ENCODE results near the gene TIFAB.

The TIFAB gene

DNA sequence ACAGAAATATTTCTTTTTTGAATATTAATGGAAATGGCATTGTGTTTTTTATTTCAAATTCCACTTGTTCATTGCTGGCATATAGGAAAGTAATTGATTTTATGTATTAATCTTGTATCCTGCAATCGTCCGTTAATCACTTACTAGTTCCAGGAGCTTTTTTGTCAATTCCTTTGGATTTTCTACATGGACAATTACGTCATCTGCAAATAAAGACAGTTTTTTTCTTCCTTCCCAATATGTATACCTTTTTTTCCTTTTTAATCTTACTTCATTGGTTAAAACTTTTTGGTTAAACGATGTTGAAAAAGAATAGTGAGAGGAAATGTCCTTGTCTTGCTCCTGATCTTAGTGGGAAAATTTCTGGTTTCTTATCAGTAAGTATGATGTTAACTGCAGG, 1.5 kb upstream of the TIFAB start:
- Histone ChIP-seq H3K27ac (no peak overlapping the region), H3K27me3 (peaks cover under 1% of the 10 kb centered on the region), H3K4me1 (ENCODE audit: control insufficient read depth in 1 of 2, insufficient read depth in 1 of 2, low read depth in 1 of 2, low read length in 1 of 2) (no peaks in the 10 kb centered on the region), H3K36me3 (no peaks in the 10 kb centered on the region), H3K4me3 (ENCODE audit: low read depth in 1 of 2, low read length in 1 of 2) (no peak overlapping the region), H3K9me3 (no peaks in the 10 kb centered on the region)
- no peak for TF ChIP-seq CTCF (IDR thresholded peaks at IDR 0.05)

DNA sequence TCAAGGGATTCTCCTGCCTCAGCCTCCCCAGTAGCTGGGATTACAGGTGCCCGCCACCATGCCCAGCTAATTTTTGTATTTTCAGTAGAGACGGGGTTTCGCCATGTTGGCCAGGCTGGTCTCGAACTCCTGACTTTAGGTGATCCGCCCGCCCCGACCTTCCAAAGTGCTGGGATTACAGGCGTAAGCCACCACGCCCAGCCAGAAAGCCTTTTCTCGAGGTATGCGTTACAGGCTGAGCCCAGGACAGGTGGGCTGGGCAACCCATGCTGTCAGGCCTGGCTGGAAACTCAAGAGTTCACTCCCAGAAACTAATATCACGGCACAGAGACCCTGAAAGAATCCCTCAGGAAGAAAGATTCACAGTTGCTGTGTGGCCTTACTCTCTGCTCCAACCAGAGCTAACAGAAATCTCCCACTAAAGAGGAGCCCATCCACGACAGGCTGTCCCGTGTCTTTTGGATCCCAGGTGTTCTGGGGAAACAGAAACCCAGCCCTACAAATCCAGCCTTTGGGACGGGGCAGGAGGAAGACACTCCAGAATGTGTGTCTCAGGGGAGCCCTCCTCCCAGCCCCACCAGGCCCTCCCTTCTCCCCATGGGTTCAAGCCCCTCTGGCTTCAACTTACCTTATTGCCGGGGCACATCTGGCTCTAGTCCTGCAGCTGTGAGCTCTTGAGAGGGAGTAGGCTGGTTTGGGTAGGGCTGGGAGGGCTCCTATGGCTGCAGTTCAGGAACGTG, 400 bp downstream of the TIFAB start:
- Histone ChIP-seq H3K9me3 (no peaks in the 10 kb centered on the region), H3K36me3 (no peaks in the 10 kb centered on the region), H3K4me3 (ENCODE audit: low read depth in 1 of 2, low read length in 1 of 2) (no peak overlapping the region), H3K27me3 (no peaks in the 10 kb centered on the region), H3K27ac (no peak overlapping the region), H3K4me1 (ENCODE audit: control insufficient read depth in 1 of 2, insufficient read depth in 1 of 2, low read depth in 1 of 2, low read length in 1 of 2) (no peaks in the 10 kb centered on the region)
- TF ChIP-seq CTCF (IDR thresholded peaks at IDR 0.05), result no peak

DNA sequence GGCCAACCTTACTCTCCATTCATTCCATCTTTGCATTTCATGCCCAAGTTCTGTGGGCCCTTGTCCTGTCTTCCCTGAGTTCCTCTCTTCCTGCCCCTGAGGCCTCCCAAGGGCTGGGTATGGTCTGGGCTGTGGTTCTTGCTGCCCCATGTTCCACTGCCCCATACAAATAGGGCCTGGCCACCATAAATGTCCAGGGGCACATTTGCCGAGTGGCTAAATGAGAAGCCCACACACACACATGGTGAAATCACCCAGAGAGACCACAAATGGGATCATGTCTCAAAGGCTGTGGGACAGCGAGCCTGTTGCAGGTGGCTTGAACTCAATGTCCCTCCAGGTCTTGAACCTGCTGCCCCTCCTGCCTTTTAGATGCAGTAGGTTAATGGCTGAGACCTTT, 1.2 kb downstream of the TIFAB start:
- H3K27ac ChIP-seq, result no peak overlapping the region
- H3K4me1 ChIP-seq (ENCODE audit: control insufficient read depth in 1 of 2, insufficient read depth in 1 of 2, low read depth in 1 of 2, low read length in 1 of 2), result no peaks in the 10 kb centered on the region
- no peak for TF ChIP-seq CTCF (IDR thresholded peaks at IDR 0.05)
- H3K4me3 ChIP-seq (ENCODE audit: low read depth in 1 of 2, low read length in 1 of 2), result no peak overlapping the region
- H3K9me3 ChIP-seq, result no peaks in the 10 kb centered on the region
- H3K27me3 ChIP-seq, result no peaks in the 10 kb centered on the region
- H3K36me3 ChIP-seq, result no peaks in the 10 kb centered on the region

DNA sequence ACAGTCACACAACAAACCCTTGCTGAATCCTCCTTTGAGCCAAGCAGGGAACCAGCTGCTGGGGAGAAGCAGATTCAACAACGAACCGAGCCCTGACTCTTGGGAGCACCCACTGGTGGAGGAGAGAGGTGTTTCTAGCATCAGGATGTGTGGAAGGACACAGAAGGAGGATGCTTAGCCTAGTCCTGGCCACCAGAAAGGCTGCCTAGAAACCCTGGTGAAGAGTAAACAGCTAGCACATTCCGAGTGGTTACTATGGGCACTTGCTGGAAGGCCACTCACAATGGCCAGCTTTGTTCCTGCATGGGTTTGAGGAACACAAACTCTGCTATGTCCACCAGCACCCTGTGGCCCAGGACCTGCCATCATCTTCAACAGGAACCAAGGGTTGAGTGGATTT, 1.8 kb downstream of the TIFAB start:
- Histone ChIP-seq H3K27me3 (no peaks in the 10 kb centered on the region), H3K36me3 (no peaks in the 10 kb centered on the region), H3K4me3 (ENCODE audit: low read depth in 1 of 2, low read length in 1 of 2) (no peak overlapping the region), H3K27ac (no peak overlapping the region), H3K9me3 (no peaks in the 10 kb centered on the region), H3K4me1 (ENCODE audit: control insufficient read depth in 1 of 2, insufficient read depth in 1 of 2, low read depth in 1 of 2, low read length in 1 of 2) (no peaks in the 10 kb centered on the region)
- no peak for TF ChIP-seq CTCF (IDR thresholded peaks at IDR 0.05)

- H3K36me3 ChIP-seq, result no peaks in the 10 kb centered on the region
- no peaks in the 10 kb centered on the region for H3K27me3 ChIP-seq
- H3K27ac ChIP-seq, result no peak overlapping the region
- H3K9me3 ChIP-seq, result no peaks in the 10 kb centered on the region
- no peak overlapping the region for H3K4me3 ChIP-seq (ENCODE audit: low read depth in 1 of 2, low read length in 1 of 2)
- no peaks in the 10 kb centered on the region for H3K4me1 ChIP-seq (ENCODE audit: control insufficient read depth in 1 of 2, insufficient read depth in 1 of 2, low read depth in 1 of 2, low read length in 1 of 2)
- no peak for TF ChIP-seq CTCF (IDR thresholded peaks at IDR 0.05)
These were observed 2.5 kb downstream of the TIFAB start for GRCh38 chr5:135449644-135450043.

All from neutrophil (primary cell).